Measurements from ENCODE around the gene DBNL.

Gene DBNL

GRCh38 chr7:44098092-44099068, 53.9 kb downstream of the DBNL start:
- no peak for DNase-seq (ENCODE audit: low read depth in 2 of 2)

- no peak for DNase-seq (ENCODE audit: low read depth in 2 of 2)
Measured at GRCh38 chr7:44099669-44100068, 55.2 kb downstream of the DBNL start.

- no peak for DNase-seq (ENCODE audit: low read depth in 2 of 2)
Measured at GRCh38 chr7:44100458-44101302, 56.2 kb downstream of the DBNL start.

GRCh38 chr7:44101303-44101965, 56.9 kb downstream of the DBNL start:
- no peak for DNase-seq (ENCODE audit: low read depth in 2 of 2)

- DNase-seq (ENCODE audit: low read depth in 2 of 2): no peak
Measured at GRCh38 chr7:44101966-44102845, 57.7 kb downstream of the DBNL start.

- no peak for DNase-seq (ENCODE audit: low read depth in 2 of 2)
Measured at GRCh38 chr7:44102846-44103565, 58.5 kb downstream of the DBNL start.

GRCh38 chr7:44103566-44103922, 59.0 kb downstream of the DBNL start:
- no peak for DNase-seq (ENCODE audit: low read depth in 2 of 2)

GRCh38 chr7:44103923-44104859, 59.7 kb downstream of the DBNL start, which contains the start of gene AEBP1:
TSS of gene AEBP1 (plus strand) at chr7:44104345. CDS start at chr7:44104666, 321 bp downstream.
- peak in 1 of 2 donors; percentile 14 for DNase-seq (ENCODE audit: low read depth in 2 of 2)

- DNase-seq (ENCODE audit: low read depth in 2 of 2): no peak
Measured at GRCh38 chr7:44104860-44105771, 60.6 kb downstream of the DBNL start.

- no peak for DNase-seq (ENCODE audit: low read depth in 2 of 2)
Measured at GRCh38 chr7:44105832-44106231, 61.3 kb downstream of the DBNL start.

GRCh38 chr7:44106311-44107065, 62.0 kb downstream of the DBNL start:
- no peak for DNase-seq (ENCODE audit: low read depth in 2 of 2)

GRCh38 chr7:44107116-44107960, 62.8 kb downstream of the DBNL start:
- DNase-seq (ENCODE audit: low read depth in 2 of 2): no peak

GRCh38 chr7:44107961-44108767, 63.7 kb downstream of the DBNL start:
- no peak for DNase-seq (ENCODE audit: low read depth in 2 of 2)

- DNase-seq (ENCODE audit: low read depth in 2 of 2): no peak
Measured at GRCh38 chr7:44108768-44109750, 64.6 kb downstream of the DBNL start.

Measured in stimulated activated CD4-positive, alpha-beta T cell treated with anti-CD3 and anti-CD28 coated beads, Interleukin-1b, Interleukin-23, amount 100 ng/mL, for 1 hour (primary cell).